GM19043 (cell line): ENCODE data around the gene TEAD1.

Experiments used
- ATAC-seq: cut with Tn5 transposase; IDR thresholded peaks from one replicate; pipeline ENCODE4 v1.9.1; 2021; ENCODE audit warnings: low read depth; ENCODE audit not compliant: unreplicated experiment

The TEAD1 gene

DNA sequence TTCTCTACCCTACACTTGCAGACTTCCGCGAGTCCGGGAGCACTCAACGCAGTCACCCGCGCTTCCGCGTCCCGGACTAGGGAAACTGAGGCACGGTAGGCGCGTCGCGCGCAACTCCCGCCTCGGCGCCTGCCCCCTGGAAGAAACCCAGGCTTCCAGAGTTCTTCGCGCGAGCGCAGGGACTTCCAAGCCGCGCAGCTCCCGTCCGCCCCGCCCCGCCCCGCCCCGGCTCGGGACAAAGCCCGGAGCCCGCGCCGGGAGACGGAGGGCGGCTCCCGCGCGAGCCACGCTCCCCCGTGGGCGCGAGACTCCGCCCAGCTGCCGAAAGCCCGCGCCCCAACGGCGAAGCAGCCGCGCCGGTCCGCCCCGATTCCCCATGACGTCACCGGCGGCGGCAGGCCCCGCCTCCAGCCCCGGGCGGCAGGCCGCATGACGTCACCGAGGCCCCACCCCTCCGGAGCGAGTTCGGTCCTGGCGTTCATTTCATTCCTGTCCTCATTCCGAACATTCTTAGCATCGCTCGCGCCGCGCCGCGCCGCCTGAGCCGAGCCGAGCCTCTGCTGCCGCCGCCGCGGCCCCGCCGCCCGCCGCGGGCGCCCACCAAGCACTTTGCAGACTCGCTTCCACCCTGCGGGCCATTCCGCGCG lies at the start of gene TEAD1:
TSS of gene TEAD1 (plus strand) at position 498 of the 647 bp plus-strand sequence.
- peak; percentile 76 for ATAC-seq

DNA sequence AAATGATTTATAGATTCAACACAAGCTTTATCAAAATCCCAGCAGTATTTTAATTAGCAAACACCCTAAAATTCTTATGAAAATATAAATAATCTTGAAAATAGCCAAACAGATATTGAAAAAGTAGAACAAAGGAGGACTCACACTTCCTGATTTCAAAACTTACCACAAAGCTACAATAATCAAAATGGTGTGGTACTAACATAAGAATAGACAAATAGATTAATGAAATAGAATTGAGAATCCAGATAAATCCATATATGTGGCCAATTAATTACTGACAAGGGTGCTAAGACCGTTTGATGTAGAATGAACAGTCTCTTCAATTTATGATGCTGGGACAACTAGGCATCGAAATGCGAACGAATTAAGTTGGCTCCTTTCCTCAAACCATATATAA lies 49.6 kb upstream of the TEAD1 start:
- no peak for ATAC-seq

- ATAC-seq = no peak
Observed at GRCh38 chr11:12625438-12626071, 48.7 kb upstream of the TEAD1 start.

DNA sequence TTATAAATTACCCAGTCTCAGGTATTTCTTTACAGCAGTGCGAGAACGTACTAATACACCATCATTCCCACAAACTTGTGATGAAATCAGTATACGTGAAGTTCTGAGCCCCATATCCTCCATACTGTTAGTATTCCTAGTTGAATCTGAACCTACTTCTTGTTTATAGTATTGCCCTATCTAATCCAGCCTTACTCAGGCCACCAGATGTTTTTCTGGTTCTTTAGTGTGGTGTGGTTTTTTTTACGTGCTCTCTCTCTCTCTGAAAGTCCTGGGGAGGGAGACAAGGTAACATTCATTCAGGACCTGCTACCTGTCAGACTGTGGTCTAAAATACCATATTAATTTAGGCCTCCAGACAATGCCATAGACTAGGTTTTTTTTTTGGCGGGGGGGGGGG lies 47.6 kb upstream of the TEAD1 start:
- no peak for ATAC-seq

DNA sequence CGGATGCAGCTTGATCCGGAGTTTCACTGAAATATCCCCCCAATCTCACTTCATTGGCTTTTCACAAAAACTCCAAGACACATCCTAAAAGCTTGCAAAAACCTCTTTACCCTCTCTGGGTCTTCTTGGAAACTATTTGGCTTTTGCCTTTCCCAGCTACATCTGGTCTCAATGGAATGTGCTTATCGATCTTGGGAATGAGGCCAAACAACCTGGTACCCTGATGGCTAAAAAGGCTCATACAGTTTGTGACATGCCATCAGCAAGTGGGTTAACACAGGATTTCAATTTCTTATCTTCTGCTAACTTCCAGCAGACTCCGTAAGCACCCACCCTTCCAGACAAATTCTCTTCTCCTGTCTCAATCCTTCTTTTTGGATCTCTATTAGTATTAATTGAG lies 45.9 kb upstream of the TEAD1 start:
- no peak for ATAC-seq

DNA sequence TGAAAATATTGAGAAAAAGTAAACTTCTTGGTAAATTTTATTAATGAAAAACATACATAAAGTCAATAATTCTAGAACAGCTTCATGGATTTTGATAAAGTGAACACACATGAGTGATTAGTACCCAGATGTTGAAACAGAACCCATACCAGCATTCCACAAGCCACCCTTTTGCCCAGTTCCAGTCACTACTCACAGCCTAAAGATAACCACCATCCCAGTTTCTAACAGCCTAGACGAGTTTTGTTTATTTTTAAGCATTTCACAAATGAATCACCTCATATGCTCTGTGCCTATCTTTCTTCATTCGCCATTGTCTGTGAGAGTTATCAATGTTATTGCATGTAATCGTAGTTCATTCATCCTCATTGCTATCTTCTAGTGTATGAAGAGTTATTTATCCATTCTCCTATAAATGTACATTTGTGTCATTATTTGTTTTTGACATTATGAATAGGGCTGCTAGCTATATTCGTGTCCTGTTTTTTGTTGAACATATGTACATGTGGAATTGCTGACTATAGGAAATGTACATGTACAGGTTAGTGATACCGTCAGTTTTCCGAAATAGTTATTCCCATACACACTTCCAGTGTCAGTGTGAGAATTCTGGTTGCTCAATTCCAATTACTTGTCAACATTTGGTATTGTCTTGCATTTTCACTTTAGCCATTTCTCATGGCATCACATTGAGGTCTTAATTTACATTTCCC lies 44.5 kb upstream of the TEAD1 start:
- no peak for ATAC-seq

DNA sequence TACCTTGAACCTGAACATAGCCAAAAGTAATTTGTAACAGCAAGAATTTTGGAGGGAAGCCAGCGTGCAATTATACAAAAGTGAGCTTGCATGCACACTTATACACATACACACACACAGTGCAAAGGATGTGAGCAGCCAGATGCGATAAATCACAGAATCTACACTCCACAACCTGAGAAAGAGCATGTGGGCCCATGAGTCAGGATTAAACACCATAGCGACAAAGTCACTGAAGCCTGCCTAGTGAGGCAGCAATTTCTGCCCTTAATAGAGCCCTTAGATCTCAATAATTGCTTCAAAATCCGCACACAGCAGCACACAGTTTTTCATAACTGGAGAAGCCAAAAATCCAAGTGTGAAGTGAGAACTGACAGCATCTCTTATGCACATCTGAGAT lies 42.6 kb upstream of the TEAD1 start:
- no peak for ATAC-seq

DNA sequence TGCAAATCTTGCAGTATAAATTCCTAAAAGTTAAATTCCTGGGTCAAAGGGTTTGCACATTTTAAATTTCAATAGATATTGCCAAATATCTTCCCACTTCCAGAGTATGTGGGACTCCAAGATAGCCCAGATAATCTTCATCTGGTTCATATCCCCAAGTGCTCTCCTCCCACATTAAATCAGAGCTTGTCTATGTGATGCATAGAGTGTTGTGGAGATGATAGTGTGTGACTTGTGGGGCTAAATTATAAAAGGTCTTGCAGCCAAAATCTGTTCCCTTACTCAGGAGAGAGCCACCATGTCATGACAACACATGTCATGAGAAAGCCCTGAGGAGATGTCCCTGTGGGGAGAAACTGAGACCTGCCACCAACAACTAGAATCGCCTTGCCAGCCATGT lies 39.9 kb upstream of the TEAD1 start:
- ATAC-seq = no peak

GRCh38 chr11:12636871-12637410 lies 37.3 kb upstream of the TEAD1 start:
- no peak for ATAC-seq

DNA sequence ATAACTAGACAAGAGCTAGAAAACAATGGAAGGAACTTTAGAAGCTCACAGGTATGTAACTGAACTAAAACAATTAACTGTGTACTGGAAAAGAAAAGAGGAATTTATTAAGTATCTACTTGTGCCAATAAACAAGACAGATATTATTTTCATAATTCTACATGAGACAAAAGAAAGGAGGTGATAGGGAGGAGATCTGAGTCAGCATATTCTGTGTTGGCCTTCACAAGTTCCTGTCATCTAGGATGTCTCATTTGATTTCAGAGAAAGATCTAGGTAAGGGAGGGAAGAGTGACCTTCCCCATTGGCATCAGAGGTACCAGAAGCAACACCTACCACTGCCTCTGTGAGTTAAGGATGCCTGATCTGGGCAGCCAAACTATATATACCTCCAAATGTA lies 34.8 kb upstream of the TEAD1 start:
- ATAC-seq = no peak

- no peak for ATAC-seq
Observed at GRCh38 chr11:12640355-12640754, 33.9 kb upstream of the TEAD1 start.

GRCh38 chr11:12640926-12641849 lies 33.0 kb upstream of the TEAD1 start:
- no peak for ATAC-seq

- no peak for ATAC-seq
Observed at GRCh38 chr11:12642040-12642439, 32.2 kb upstream of the TEAD1 start.

- no peak for ATAC-seq
Observed at GRCh38 chr11:12642806-12643428, 31.3 kb upstream of the TEAD1 start.

DNA sequence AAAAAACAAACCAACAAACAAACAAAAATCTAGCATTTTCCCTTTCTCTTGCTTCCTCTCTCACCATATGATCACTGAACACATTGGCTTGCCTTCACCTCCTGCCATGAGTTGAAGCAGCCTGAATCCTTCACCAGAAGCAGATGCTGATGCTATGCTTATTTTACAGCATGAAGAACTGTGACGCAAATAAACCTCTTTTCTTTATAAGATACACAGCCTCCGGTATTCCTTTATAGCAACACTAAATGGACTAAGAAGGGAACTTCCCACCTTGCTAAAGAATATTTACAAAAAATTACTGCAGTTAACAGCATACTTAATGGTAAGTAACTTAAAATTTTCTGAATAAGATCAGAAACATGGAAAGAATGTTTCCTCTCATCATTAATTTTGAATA lies 27.7 kb upstream of the TEAD1 start:
- ATAC-seq = no peak

GRCh38 chr11:12653729-12654128 lies 20.5 kb upstream of the TEAD1 start:
- ATAC-seq = no peak

- no peak for ATAC-seq
Observed at GRCh38 chr11:12655842-12656241, 18.4 kb upstream of the TEAD1 start.

DNA sequence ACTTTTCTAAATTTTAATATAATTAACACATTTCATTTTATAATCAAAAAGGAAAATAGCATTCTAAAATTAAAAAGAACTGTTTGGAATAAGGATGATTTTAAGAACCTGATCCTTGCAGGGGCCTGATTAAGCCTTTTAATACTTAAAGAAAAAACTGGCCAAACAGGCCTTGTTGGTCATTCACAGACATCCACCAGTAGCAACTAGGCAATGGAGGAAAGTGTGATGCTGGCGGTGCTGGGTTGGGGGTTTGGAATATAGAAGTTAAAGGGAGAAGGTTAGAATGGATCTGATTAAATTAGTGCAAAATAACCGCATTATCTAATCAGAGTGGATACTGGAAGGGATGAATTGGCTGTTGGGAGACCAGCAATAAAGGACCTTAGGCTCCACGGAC lies 16.9 kb upstream of the TEAD1 start:
- ATAC-seq = no peak

DNA sequence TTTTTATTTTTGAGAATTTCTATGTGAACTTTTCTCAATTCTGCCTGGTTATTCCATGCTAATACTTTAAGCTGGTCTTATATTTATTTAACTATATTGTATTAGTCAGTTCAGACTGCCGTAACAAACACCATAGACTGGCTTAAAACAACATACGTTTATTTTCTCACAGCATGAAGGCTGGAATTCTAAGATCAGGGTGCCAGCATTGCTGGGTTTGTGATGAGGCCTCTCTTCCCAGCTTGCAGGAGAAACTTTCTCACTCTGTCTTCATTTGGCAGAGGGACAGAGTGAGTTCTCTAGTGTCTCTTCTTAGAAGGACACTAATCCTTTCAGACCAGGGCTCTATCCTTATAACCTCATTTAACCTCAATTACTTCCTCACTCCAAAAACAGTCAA lies 16.2 kb upstream of the TEAD1 start:
- no peak for ATAC-seq

DNA sequence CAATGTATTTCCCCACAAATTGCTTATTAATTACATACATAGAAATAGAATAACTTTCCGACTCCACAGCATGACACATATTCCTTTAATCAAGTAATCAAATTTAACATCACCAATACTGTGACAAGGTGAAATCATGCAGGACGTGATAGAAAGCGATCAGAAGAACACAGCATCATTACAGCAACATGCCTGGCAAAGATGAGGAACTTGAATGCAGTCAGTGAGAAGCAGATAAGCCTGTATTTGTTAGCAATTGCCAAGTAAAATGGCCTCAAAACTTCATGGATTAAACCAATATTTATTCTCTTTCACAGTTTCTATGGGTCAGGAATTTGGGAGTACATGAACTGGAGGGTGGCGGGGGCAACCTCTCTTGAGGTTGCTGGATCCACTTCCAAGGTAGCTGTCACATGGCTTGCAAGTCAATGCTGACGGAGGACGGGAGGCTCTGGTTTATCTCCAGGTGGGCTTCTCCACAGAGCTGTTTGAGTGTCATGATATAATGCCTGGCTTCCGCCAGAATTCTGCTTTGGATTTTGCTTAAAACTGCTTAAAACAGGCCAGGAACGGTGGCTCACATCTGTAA lies 12.0 kb upstream of the TEAD1 start:
- ATAC-seq = no peak
